A204.1 (cell line): ENCODE data around the gene CGA.
A peak's percentile ranks its signal among the peaks of the same experiment; 100 is the strongest.

Experiments used
- FAIRE-seq: peaks from 2 replicates; lab custom pipeline; 2012; peaks lifted over from hg19 to GRCh38; lab: Jason Lieb, UNC

Gene CGA

DNA sequence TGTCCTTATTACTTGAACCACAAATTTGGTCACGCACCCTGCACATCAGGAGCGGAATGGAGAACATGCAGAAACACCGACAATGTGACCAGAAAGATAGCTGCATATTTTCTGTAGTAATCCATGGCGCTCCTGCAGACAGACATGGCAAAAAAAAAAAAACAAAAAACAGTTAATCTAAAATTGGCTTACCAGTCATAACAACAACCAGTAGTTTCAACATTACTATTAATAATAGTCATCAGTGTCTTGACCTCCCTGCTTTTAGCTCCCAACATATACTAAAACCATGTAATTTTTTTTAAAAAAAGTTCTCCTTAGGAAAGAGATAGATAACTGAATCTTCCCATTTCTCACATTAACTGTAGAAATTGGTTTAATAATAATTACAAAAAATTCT is 6.8 kb downstream of the CGA start:
- no peak for FAIRE-seq

DNA sequence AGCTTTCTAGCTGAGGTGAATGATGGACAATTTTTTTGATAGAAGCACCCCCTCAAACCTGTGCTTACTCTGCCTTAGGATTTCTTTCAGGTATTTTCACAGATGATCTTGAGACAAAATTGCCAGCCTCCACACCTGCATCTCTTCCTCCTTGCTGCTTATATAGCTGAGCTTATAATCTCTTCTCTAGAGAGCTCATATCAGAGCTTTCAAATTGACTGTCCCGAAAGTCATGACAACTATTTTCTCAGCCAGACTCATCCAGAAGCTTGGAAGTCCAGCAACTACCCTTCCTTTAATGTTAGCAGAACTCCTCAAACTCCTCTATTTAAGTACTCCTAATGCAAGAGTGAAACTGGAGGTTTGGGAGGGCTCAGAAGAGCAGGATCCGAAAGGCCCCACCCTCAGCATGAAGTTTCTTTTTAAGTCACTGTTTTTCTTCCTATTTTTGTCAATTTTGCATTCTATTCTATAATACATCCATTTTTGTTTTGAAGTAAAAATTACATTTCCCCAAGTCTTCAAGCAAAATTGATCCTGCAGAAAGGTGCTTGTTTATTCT is 12.7 kb downstream of the CGA start:
- no peak for FAIRE-seq

DNA sequence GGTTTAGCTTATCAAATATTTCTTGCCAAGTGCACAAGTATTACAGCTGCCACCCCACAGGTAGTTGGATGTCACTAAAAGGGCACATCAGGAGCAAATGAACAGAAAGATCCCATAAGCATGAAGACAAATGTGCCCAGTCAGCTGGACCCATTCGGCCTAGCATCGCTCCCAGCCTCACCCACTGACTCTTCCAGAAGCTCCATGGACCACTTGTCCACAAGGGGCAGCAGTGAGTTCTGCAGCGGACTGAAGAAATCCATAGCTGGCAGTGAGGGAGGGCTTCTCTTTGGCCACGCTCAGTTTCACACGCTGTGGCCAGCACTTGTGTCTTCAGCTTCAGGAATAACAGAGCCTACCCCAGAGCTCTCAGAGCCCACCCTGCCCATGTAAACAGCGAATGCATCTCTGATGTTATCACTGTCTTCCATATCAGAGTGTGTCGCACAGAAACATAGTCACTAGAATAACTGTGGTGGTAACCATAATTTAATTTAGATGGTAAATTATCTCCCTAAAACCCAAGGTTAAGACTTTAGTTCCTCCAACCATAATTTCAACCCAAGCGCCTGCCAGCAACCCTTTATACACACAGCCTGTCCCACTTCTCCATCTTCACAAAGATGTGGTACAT is 15.8 kb downstream of the CGA start:
- FAIRE-seq: no peak

DNA sequence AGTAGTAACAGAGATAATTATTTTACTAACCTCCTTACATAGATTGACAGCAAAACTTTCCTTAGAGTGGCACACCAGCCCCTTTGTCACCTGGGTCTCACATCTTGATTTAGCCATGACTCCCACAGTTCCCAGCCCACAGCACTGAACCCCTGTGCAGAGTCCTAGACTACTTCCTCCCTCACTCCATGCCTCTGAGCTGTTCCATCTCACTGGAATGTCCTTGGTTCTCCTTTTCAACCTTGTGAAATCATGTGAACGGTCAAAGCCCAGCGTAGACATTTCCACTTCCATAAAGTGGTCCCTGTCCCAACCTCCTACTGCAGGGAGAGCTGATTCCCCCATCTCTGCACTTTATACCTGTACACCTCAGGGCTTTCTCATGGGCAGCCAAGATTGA is 19.7 kb downstream of the CGA start:
- no peak for FAIRE-seq

DNA sequence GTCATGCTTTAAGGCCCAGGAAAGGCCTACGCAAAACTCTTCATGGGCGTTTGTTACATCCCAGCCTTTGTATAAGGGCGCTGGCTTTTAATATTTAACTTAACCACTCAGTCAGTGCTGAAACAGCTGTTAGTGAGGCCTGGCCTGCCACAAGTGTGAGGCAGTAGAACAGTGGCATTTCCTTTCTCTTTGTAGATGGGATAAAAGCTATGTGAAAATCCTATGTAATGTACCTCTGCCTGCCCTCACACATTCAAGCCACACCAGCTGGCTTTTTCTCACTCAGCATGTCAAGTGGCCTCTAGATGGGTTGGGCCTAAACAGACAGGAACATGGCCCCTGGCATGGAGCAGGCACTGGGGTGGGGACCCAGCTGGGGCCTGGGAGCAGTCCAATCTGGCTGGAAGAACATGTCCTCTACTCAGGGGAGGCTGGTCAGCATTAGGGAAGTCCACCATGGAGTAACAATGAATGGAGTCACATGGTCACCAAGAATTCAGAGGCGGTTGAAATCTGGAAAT is 20.7 kb downstream of the CGA start:
- no peak for FAIRE-seq

DNA sequence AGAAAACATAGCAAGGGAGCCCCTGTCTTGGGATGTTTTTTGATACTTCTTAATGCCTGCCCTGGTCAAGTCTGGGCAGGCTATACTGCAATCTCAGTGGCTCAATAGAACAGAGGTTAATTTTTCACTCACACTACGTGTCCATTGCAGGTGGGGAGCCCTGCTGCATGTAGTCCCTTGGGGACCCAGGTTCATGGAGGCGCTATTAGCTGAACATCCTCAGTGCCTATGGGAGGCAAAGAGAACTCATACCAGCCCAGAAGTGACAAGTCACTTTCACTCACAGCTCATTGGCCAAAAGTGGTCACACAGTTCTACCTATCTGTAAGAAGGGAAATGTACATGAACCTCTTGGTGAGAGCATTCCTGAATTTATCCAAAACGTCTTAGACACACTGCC is 23.2 kb downstream of the CGA start:
- no peak for FAIRE-seq

DNA sequence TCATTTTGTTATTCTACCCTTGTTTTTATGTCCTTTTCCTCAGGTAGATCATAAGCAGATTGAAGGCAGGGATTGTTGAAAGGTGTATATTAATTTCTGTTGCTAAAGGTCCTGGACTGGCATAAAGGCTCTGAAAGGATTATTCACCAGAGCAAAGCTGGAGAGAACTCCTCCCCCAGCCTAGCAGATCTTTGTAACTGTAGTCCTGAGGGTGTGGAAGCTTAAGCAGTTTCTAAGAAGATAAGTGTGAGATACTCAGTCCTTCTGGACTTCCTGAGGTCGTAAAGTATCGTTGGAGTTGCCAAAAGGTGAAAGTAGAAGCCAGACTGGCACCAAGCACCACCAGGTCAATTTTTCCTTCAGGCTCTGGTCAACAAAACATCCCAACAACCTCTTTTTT is 24.2 kb downstream of the CGA start:
- no peak for FAIRE-seq

DNA sequence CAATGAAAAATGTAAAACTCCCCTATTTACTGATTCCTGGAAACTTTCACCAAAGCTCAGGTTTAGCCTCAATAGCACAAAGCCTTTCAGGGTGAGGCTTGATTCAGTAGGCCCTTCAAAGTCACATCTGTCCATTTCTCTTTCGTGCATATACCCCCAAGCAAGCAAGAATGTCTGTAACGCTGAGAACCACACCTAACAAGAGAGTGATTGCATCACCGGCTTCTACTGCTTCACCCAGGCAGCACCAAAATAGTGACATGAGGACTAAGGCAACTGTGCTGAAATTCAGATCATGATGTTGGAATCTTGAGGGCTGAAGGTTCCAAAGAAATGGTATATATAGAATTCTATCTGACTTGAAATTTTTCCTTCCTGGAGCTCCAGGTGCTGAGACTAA is 26.1 kb downstream of the CGA start:
- FAIRE-seq: no peak

DNA sequence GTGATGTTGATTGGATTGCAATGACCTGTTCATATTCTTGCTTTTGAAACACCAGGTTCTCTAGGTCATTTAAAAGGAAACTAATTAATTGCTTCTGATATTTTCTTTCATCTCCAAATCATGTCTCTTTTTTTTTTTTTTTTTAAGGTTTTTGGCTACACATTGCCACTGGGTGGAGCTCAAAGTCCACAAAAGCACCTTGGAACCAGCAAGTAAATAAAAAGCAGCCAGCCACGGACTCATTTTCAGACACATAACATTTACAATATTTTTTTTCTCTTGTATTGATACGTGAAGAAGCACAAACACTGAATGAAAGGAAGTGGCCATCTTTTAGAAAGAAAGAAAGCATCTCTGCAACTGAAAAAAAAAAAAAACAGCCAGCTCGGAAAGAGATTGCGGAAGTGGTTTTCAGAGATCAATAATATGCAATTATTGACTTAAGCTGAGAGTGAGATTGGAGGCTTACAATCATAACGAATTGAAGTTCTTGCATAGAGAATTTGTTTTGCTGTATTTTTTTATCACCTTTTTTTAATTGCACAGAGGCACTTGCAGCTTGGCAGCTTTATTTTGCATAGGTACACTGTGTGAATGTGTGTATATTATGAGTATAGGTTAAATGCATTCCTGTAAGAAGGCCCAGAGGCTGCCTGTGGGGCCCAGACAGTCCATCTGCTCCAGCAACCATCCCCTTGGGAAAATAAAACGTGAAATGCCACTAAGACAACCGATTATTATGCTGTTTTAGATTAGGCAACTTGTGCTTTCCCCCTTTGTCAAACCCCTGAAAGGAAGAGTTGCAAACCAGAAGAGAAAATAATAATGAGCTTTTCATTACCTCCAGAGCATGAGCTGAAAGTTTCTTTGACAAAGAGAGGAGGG is 28.2 kb downstream of the CGA start:
- FAIRE-seq: peak; percentile 97

DNA sequence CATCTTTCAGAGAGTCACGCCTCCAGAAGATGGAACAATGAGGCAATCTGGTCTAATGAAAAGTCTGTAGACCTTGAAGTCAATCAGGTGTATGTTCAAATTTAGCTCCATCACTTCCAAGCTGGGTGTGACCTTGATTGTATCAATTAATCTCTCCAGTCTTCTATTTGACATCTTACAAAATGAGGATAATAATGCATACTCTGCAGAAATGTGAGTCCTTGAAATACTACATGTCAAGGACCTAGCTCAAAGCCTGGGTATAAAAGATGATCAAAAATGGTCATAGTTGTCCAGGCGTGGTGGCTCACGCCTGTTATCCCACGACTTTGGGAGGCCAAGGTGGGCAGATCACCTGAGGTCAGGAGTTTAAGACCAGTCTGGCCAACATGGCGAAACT is 29.8 kb downstream of the CGA start:
- FAIRE-seq: no peak

DNA sequence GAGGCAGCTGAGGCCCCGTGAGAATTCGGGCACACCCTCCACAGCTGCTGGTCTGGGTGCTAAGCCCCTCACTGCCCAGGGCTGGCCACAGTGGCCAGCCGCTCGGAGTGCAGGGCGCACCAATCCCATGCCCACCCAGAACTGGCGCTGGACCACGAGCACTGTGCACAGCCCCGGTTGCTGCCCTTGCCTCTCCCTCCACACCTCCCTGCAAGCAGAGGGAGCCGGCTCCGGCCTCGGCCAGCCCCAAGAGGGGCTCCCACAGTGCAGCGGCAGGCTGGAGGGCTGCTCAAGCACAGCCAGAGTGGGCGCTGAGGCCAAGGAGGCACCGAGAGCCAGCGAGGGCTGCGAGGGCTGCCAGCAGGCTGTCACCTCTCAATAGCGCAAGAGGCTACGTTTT is 35.0 kb downstream of the CGA start:
- FAIRE-seq: no peak

DNA sequence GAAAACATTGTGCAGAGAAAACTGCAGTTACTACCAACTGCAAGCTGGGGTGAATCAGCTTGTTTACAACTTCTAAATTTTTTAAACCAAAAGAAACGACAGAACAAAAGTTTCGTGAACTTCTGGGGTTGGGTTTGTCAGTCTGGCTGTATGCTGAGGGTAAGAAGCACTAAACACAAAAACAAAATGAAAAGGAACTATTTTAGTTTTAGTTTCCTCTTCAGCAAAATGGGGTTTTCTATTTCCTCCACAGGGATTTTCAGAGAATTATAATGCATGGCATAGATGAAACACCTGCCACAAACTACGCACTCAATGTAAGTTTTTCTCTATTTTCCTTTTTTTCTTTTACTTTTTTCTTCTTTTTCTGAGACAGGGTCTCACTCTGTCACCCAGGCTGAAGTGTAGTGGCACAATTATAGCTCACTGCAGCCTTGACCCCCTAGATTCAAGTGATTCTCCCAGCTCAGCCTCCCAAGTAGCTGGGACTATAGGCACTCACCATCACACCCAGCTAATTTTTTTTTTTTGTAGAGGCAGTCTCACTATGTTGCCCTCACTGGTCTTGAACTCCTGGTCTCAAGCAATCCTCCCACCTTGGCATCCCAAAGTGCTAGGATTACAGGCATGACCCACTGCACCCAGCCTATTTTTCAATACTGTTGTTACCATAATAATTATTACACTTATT is 40.6 kb downstream of the CGA start:
- no peak for FAIRE-seq

DNA sequence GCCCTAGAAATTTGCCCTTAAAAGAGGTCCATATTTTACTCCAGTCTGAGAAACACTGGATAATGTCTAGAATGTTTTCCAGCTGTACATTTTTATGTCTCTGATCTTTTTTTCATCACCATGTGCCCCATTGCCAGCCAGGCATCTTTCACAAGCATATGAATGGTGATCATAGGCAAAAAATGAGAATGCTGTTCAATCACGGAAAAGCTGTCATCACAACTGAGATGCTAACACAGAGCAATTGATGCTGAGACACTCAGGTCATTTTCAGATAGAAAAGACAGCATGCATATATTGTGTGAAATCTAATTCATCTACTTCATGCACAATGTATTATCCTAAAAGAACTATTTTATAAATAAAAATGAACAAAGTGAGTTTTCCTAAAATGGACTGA is 41.6 kb downstream of the CGA start:
- FAIRE-seq: no peak

DNA sequence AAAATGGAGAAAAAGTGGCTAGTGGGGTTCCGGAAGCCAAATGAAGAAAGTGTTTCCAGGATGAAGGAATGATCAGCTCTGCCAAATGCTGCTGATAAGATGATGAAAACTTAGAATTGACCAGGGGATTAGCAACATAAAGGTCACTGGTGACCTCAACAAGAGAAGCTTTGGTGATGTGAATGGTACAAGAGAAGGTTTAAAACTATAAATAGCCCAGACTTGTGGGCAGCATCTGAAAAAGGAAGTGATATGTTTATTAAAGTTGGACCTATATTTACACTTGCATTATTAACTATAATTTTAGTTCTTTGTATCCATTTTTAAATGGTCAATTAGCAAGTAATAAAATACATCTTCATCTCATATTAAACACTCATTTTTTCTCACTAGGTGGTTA is 45.1 kb downstream of the CGA start:
- no peak for FAIRE-seq

DNA sequence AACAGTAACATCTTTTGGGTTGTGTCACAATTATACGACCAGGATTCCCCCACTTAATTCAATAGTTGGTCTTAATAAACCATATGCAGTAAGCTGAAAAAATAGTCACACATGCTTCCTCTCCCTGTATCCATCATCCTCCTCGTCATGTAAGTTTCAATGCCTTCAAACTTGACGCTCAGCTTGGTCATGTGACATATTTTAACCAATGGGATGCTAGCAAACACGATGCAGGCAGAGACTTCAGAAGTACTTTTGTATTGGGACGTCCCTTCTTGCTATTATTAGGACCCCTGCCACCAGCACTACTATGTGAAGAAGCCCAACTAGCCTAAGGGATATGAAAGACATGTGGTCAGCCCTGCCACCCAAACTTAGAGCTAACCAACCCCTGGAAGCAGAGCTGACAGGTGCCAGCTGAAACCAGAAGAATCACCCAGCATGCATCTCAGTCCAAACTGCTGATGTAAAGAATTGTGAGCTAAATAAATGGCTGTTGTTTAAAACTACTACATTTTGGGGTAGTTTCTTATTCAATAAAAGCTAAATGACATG is 49.3 kb downstream of the CGA start:
- FAIRE-seq: no peak

DNA sequence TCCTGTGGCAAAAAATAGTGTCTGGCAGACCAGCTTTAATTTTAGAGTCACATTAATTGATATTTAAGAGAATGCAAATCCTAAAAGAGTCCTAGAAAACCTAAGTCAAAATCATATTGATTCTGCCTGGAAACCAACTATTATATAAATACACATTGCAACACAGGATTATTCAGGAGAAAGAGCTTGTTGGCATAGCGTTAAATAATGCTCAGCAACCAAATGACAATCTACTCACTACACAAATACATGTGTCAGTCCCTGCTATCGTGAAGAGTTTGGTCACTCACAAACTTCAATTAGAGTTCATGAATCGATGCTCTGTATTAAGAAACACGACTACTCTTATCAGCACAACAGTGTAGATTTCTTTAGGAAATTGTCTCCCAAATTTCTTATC is 54.2 kb downstream of the CGA start:
- no peak for FAIRE-seq
